Adipocyte (in vitro differentiated cells): Measurements from ENCODE around the gene SLC35F1.

ENCODE experiments used
- DNase-seq: peaks from one replicate; pipeline ENCODE4 v3.0.0-alpha.2; 2015; ENCODE audit warnings: low read depth
- H3K27me3 ChIP-seq: replicated peaks from 2 replicates; pipeline ENCODE4 v1.7.0; 2013; ENCODE audit warnings: mild to moderate bottlenecking, low read length, moderate library complexity; ENCODE audit not compliant: control insufficient read depth, insufficient read depth
- H3K36me3 ChIP-seq: 2 replicates; pipeline ENCODE4 v1.7.0; 2013; ENCODE audit warnings: low read length, mild to moderate bottlenecking, moderate library complexity; ENCODE audit not compliant: control insufficient read depth, insufficient read depth, severe bottlenecking
- H3K4me1 ChIP-seq: 2 replicates; pipeline ENCODE4 v1.7.0; 2013; ENCODE audit warnings: mild to moderate bottlenecking, low read length, moderate library complexity; ENCODE audit not compliant: control insufficient read depth, insufficient read depth
- H3K4me3 ChIP-seq: 2 replicates; pipeline ENCODE4 v1.7.0; 2013; ENCODE audit warnings: mild to moderate bottlenecking, low read length, moderate library complexity
- H3K9ac ChIP-seq: 2 replicates; pipeline ENCODE4 v1.7.0; 2013; ENCODE audit warnings: mild to moderate bottlenecking, low read length, moderate library complexity
- H3K9me3 ChIP-seq: 2 replicates; pipeline ENCODE4 v1.7.0; 2013; ENCODE audit warnings: mild to moderate bottlenecking, low read length, moderate library complexity; ENCODE audit not compliant: control insufficient read depth

SLC35F1 gene

GRCh38 chr6:118124851-118125250 is 217.8 kb downstream of the SLC35F1 start:
- Histone ChIP-seq H3K4me1 (no peaks in the 10 kb centered on the region), H3K4me3 (no peak overlapping the region), H3K9ac (no peak overlapping the region), H3K36me3 (no peaks in the 10 kb centered on the region), H3K27me3 (no peaks in the 10 kb centered on the region), H3K9me3 (no peaks in the 10 kb centered on the region)
- DNase-seq = no peak

- H3K27me3 ChIP-seq = peaks cover 4% of the 10 kb centered on the region
- H3K4me1 ChIP-seq = no peaks in the 10 kb centered on the region
- H3K36me3 ChIP-seq = no peaks in the 10 kb centered on the region
- no peak overlapping the region for H3K9ac ChIP-seq
- no peak overlapping the region for H3K4me3 ChIP-seq
- H3K9me3 ChIP-seq = no peaks in the 10 kb centered on the region
- DNase-seq = no peak
Measured at GRCh38 chr6:118128755-118129154, 221.7 kb downstream of the SLC35F1 start.

GRCh38 chr6:118134206-118134605 is 227.1 kb downstream of the SLC35F1 start:
- H3K9me3 ChIP-seq = no peaks in the 10 kb centered on the region
- no peaks in the 10 kb centered on the region for H3K36me3 ChIP-seq
- DNase-seq = no peak
- H3K9ac ChIP-seq = no peak overlapping the region
- H3K27me3 ChIP-seq = peaks cover 4% of the 10 kb centered on the region
- H3K4me1 ChIP-seq = no peaks in the 10 kb centered on the region
- H3K4me3 ChIP-seq = no peak overlapping the region

- peaks cover 4% of the 10 kb centered on the region for H3K27me3 ChIP-seq
- no peaks in the 10 kb centered on the region for H3K36me3 ChIP-seq
- no peak overlapping the region for H3K9ac ChIP-seq
- H3K4me3 ChIP-seq = no peak overlapping the region
- H3K9me3 ChIP-seq = no peaks in the 10 kb centered on the region
- no peaks in the 10 kb centered on the region for H3K4me1 ChIP-seq
- DNase-seq = no peak
Measured at GRCh38 chr6:118134736-118135135, 227.7 kb downstream of the SLC35F1 start.

- H3K27me3 ChIP-seq = peaks cover 4% of the 10 kb centered on the region
- H3K36me3 ChIP-seq = no peaks in the 10 kb centered on the region
- no peak for DNase-seq
- H3K9me3 ChIP-seq = no peaks in the 10 kb centered on the region
- no peaks in the 10 kb centered on the region for H3K4me1 ChIP-seq
- no peak overlapping the region for H3K4me3 ChIP-seq
- no peak overlapping the region for H3K9ac ChIP-seq
Measured at GRCh38 chr6:118135371-118135770, 228.3 kb downstream of the SLC35F1 start.

- H3K4me1 ChIP-seq = no peaks in the 10 kb centered on the region
- H3K4me3 ChIP-seq = no peak overlapping the region
- H3K36me3 ChIP-seq = no peaks in the 10 kb centered on the region
- no peak for DNase-seq
- no peak overlapping the region for H3K9ac ChIP-seq
- H3K9me3 ChIP-seq = no peaks in the 10 kb centered on the region
- H3K27me3 ChIP-seq = no peaks in the 10 kb centered on the region
Measured at GRCh38 chr6:118141211-118141610, 234.1 kb downstream of the SLC35F1 start.

- H3K9me3 ChIP-seq = no peaks in the 10 kb centered on the region
- H3K4me1 ChIP-seq = no peaks in the 10 kb centered on the region
- no peaks in the 10 kb centered on the region for H3K36me3 ChIP-seq
- no peak for DNase-seq
- no peak overlapping the region for H3K9ac ChIP-seq
- peaks cover 3% of the 10 kb centered on the region for H3K27me3 ChIP-seq
- H3K4me3 ChIP-seq = no peak overlapping the region
Measured at GRCh38 chr6:118146584-118146983, 239.5 kb downstream of the SLC35F1 start.

- H3K36me3 ChIP-seq = no peaks in the 10 kb centered on the region
- H3K9ac ChIP-seq = no peak overlapping the region
- no peak overlapping the region for H3K4me3 ChIP-seq
- no peaks in the 10 kb centered on the region for H3K9me3 ChIP-seq
- H3K4me1 ChIP-seq = no peaks in the 10 kb centered on the region
- peaks cover 3% of the 10 kb centered on the region for H3K27me3 ChIP-seq
- no peak for DNase-seq
Measured at GRCh38 chr6:118147511-118147910, 240.4 kb downstream of the SLC35F1 start.

GRCh38 chr6:118148561-118148960 is 241.5 kb downstream of the SLC35F1 start:
- H3K4me3 ChIP-seq = no peak overlapping the region
- no peak overlapping the region for H3K9ac ChIP-seq
- peaks cover 3% of the 10 kb centered on the region for H3K27me3 ChIP-seq
- H3K9me3 ChIP-seq = no peaks in the 10 kb centered on the region
- DNase-seq = no peak
- no peaks in the 10 kb centered on the region for H3K4me1 ChIP-seq
- no peaks in the 10 kb centered on the region for H3K36me3 ChIP-seq

GRCh38 chr6:118152524-118152923 is 245.5 kb downstream of the SLC35F1 start:
- Histone ChIP-seq H3K9me3 (no peaks in the 10 kb centered on the region), H3K4me1 (no peaks in the 10 kb centered on the region)
- DNase-seq = no peak

GRCh38 chr6:118161343-118161742 is 254.3 kb downstream of the SLC35F1 start:
- no peaks in the 10 kb centered on the region for H3K36me3 ChIP-seq
- no peak for DNase-seq
- no peaks in the 10 kb centered on the region for H3K27me3 ChIP-seq
- no peaks in the 10 kb centered on the region for H3K9me3 ChIP-seq
- H3K4me1 ChIP-seq = no peaks in the 10 kb centered on the region
- H3K4me3 ChIP-seq = no peak overlapping the region
- no peak overlapping the region for H3K9ac ChIP-seq

More at GRCh38 chr6:118152524-118152923, 245.5 kb downstream of the SLC35F1 start:
- no peak overlapping the region for H3K4me3 ChIP-seq
- H3K27me3 ChIP-seq = peaks cover 3% of the 10 kb centered on the region
- no peaks in the 10 kb centered on the region for H3K36me3 ChIP-seq
- H3K9ac ChIP-seq = no peak overlapping the region

- no peak for DNase-seq
- Histone ChIP-seq H3K36me3 (no peaks in the 10 kb centered on the region), H3K27me3 (no peaks in the 10 kb centered on the region), H3K4me1 (no peaks in the 10 kb centered on the region), H3K9ac (no peak overlapping the region), H3K4me3 (no peak overlapping the region), H3K9me3 (no peaks in the 10 kb centered on the region)
Measured at GRCh38 chr6:118163542-118163941, 256.5 kb downstream of the SLC35F1 start.
